ENCODE measurements around the gene GCAT. TPM values are rescaled to one million over a fixed set of nuclear protein-coding genes. Genes with fewer than 3 reads are reported as not detected.

The GCAT gene
- total and polyA plus RNA-seq, 2 of the 13 experiments (the other 11 are each of a cell fraction or from before 2014, with no cell fraction given): 28.0 to 50.3 TPM

- 0 out of 2 replicates have a peak, but pooled peaks have one; percentile 37 for TF ChIP-seq ZNF710 (CRISPR knock-in tag; IDR thresholded peaks at IDR 0.05; ENCODE audit: borderline replicate concordance)
- TF ChIP-seq NR3C1 (CRISPR knock-in tag; IDR thresholded peaks at IDR 0.05): no peak
- 0 out of 2 replicates have a peak, but pooled peaks have one; percentile 64 for TF ChIP-seq ZNF777 (CRISPR knock-in tag; IDR thresholded peaks at IDR 0.05)
- TF ChIP-seq THAP7 (CRISPR knock-in tag; IDR thresholded peaks at IDR 0.05): no peak
- peak in 1 of 2 experiments; percentile 28; a peak in 1 of 4 replicates for TF ChIP-seq REST (IDR thresholded peaks at IDR 0.05; ENCODE audit: borderline replicate concordance in 1 of 2, low read depth in 1 of 2, low read length in 2 of 2)
- peak; percentile 76 for TF ChIP-seq TARDBP (CRISPR knock-in tag; IDR thresholded peaks at IDR 0.05)
- no peak for TF ChIP-seq ZUFSP (CRISPR knock-in tag; IDR thresholded peaks at IDR 0.05; ENCODE audit: borderline replicate concordance)
- no peak for TF ChIP-seq ZNF572 (CRISPR knock-in tag; IDR thresholded peaks at IDR 0.05)
- TF ChIP-seq FUBP1 (CRISPR knock-in tag; IDR thresholded peaks at IDR 0.05; ENCODE audit: borderline replicate concordance): no peak
- peak; percentile 72; the same call in 1 of the 2 replicates for TF ChIP-seq KLF11 (CRISPR knock-in tag; IDR thresholded peaks at IDR 0.05)
- peak; percentile 24; the same call in 1 of the 2 replicates for TF ChIP-seq ZBED4 (CRISPR knock-in tag; IDR thresholded peaks at IDR 0.05; ENCODE audit: borderline replicate concordance)
Observed at GRCh38 chr22:37807410-37808293, at the start of gene GCAT (continued).
